Calu3 (cell line): ENCODE data around the gene NCKAP5. TPM values are rescaled to one million over a fixed set of nuclear protein-coding genes. Genes with fewer than 3 reads are reported as not detected.

Experiments used
- BruUV-seq: library from RNA; stranded (reverse); fragments of 400-500 nt; replicated peaks from 2 replicates; lab custom pipeline; 2021; lab: Mats Ljungman, UMichigan
- CTCF ChIA-PET: fragments of 300-600 bp; sonication (Branson Sonifier 250); formaldehyde crosslinking; loops from one replicate; lab custom pipeline; 2022; ENCODE audit warnings: antibody characterized with exemption; lab: Charles Lee
- DNase-seq: peaks from one replicate; pipeline ENCODE4 v3.0.0; 2022
- H3K27ac Mint-ChIP-seq: one replicate; pipeline ENCODE4 v1.8.0; 2022; ENCODE audit warnings: mixed read lengths; ENCODE audit not compliant: unreplicated experiment
- H3K27me3 Mint-ChIP-seq: one replicate; pipeline ENCODE4 v1.8.0; 2022; ENCODE audit warnings: mixed read lengths; ENCODE audit not compliant: unreplicated experiment
- H3K36me3 Mint-ChIP-seq: one replicate; pipeline ENCODE4 v1.8.0; 2022; ENCODE audit warnings: mild to moderate bottlenecking, moderate library complexity, mixed read lengths; ENCODE audit not compliant: insufficient read depth, unreplicated experiment
- H3K4me1 Mint-ChIP-seq: one replicate; pipeline ENCODE4 v1.8.0; 2022; ENCODE audit warnings: mild to moderate bottlenecking, low read depth, mixed read lengths; ENCODE audit not compliant: unreplicated experiment
- H3K4me3 Mint-ChIP-seq: one replicate; pipeline ENCODE4 v1.8.0; 2022; ENCODE audit warnings: mild to moderate bottlenecking, low read depth, moderate library complexity, mixed read lengths; ENCODE audit not compliant: unreplicated experiment
- H3K9me3 Mint-ChIP-seq: one replicate; pipeline ENCODE4 v1.8.0; 2022; ENCODE audit warnings: low read depth, mixed read lengths; ENCODE audit not compliant: unreplicated experiment
- CTCF ChIP-seq: fragments of 200-600 bp; IDR thresholded peaks from one replicate; pipeline ENCODE4 v1.8.0; 2022; ENCODE audit warnings: antibody characterized with exemption; ENCODE audit not compliant: unreplicated experiment
- intact Hi-C: fragments of 100-400 bp; cut with micrococcal nuclease; formaldehyde crosslinking; loops from one replicate; pipeline ENCODE4 v1.10.0; 2022; ENCODE audit not compliant: unreplicated experiment
- total RNA-seq: library from RNA; stranded (reverse); gene quantifications from 2 replicates; pipeline ENCODE4 v1.2.3, GENCODE V29; 2022

NCKAP5 gene
- total RNA-seq, 1 experiment from 2014 or later: 2.2 TPM

- Mint-ChIP-seq H3K4me3 (peak overlapping the region; percentile 85), H3K9me3 (no peaks in the 10 kb centered on the region), H3K27ac (no peak overlapping the region), H3K4me1 (peaks cover 8% of the 10 kb centered on the region), H3K27me3 (no peaks in the 10 kb centered on the region), H3K36me3 (peaks cover 38% of the 10 kb centered on the region)
- CTCF ChIA-PET: interaction anchor here (0.7 to 1.2 kb wide), 5 partner anchors 36 to 502 kb away, joined by 3 to 13 read pairs (median 4); no protein-coding TSS in a partner anchor
- no TSS peak for BruUV-seq
- TF ChIP-seq CTCF: peak; percentile 13
- DNase-seq: peak; percentile 67
- intact Hi-C loops: loop anchor here (5.0 kb wide), 2 partner anchors 122 to 402 kb away; no protein-coding TSS in a partner anchor
Observed at GRCh38 chr2:132668987-132669907, 899.0 kb downstream of the NCKAP5 start.

- intact Hi-C loops: loop anchor here (5.0 kb wide), 2 partner anchors 121 to 401 kb away; no protein-coding TSS in a partner anchor
- no peaks in the 10 kb centered on the region for H3K27me3 Mint-ChIP-seq
- BruUV-seq: no TSS peak
- peak; percentile 51 for TF ChIP-seq CTCF
- peak; percentile 74 for DNase-seq
- H3K4me1 Mint-ChIP-seq: peaks cover 7% of the 10 kb centered on the region
- H3K27ac Mint-ChIP-seq: peak overlapping the region; percentile 10
- H3K4me3 Mint-ChIP-seq: peak overlapping the region; percentile 85
- H3K9me3 Mint-ChIP-seq: no peaks in the 10 kb centered on the region
- CTCF ChIA-PET: interaction anchor here (1.1 to 1.2 kb wide), 3 partner anchors 479 to 503 kb away, joined by 3 to 5 read pairs (median 4); no protein-coding TSS in a partner anchor
- peaks cover 38% of the 10 kb centered on the region for H3K36me3 Mint-ChIP-seq
Observed at GRCh38 chr2:132668189-132668823, 900.0 kb downstream of the NCKAP5 start.

- no TSS peak for BruUV-seq
- no peak for DNase-seq
- intact Hi-C loops: loop anchor here (5.0 kb wide), 2 partner anchors 120 to 400 kb away; no protein-coding TSS in a partner anchor
- no peaks in the 10 kb centered on the region for H3K27me3 Mint-ChIP-seq
- TF ChIP-seq CTCF: no peak
- peak overlapping the region; percentile 85 for H3K4me3 Mint-ChIP-seq
- CTCF ChIA-PET: no interaction called here
- H3K27ac Mint-ChIP-seq: no peak overlapping the region
- peaks cover 38% of the 10 kb centered on the region for H3K36me3 Mint-ChIP-seq
- no peaks in the 10 kb centered on the region for H3K9me3 Mint-ChIP-seq
- H3K4me1 Mint-ChIP-seq: peaks cover 1% of the 10 kb centered on the region
Observed at GRCh38 chr2:132667706-132668105, 900.6 kb downstream of the NCKAP5 start.

GRCh38 chr2:132665401-132666140, 902.7 kb downstream of the NCKAP5 start:
- H3K27me3 Mint-ChIP-seq: no peaks in the 10 kb centered on the region

More at GRCh38 chr2:132665401-132666140, 902.7 kb downstream of the NCKAP5 start:
- BruUV-seq: no TSS peak
- TF ChIP-seq CTCF: no peak
- H3K9me3 Mint-ChIP-seq: no peaks in the 10 kb centered on the region
- H3K27ac Mint-ChIP-seq: no peak overlapping the region
- H3K36me3 Mint-ChIP-seq: peaks cover 26% of the 10 kb centered on the region
- no peaks in the 10 kb centered on the region for H3K4me1 Mint-ChIP-seq
- CTCF ChIA-PET: no interaction called here
- no peak overlapping the region for H3K4me3 Mint-ChIP-seq
- intact Hi-C loops: loop anchor here (5.0 kb wide), 2 partner anchors 118 to 398 kb away; no protein-coding TSS in a partner anchor
- no peak for DNase-seq
